Spleen (tissue), 7 donors: ENCODE results near the gene LSM3.

ENCODE experiments used
- POLR2A ChIP-seq, 3 donors: fragments of 450-650 bp; IDR thresholded peaks; one replicate each; pipeline ENCODE4 v1.5.1; 2017; ENCODE audit warnings: antibody characterized with exemption in 3 of 3, mild to moderate bottlenecking in 1 of 3
- POLR2AphosphoS5 ChIP-seq, 3 donors: sonication (generic); formaldehyde crosslinking; IDR thresholded peaks; one replicate each; pipeline ENCODE4 v1.5.1; 2017; ENCODE audit warnings: antibody characterized with exemption in 3 of 3
- TF ChIP-seq, protein P1 (sequence below), 11 experiments: fragments of 200-600 bp in 7 of 11; fragments of 450-650 bp in 4 of 11; sonication (generic) in 4 of 11; IDR thresholded peaks in 8 of 11; conservative IDR thresholded peaks in 3 of 11; 1 replicate in 7 of 11; 2 replicates in 4 of 11; pipeline versions ENCODE4 v1.4.0 to v1.8.0; 2016 to 2021; ENCODE audit warnings: antibody characterized with exemption in 11 of 11, inconsistent platforms in 4 of 11, mild to moderate bottlenecking in 1 of 11
- donor health status: DM: no; HTN: no; CAD: no; lungs with moderate emphysema.
- donor health status: DM: no; HTN: no; CAD: no.
- donor health status: DM: no; HTN: no; CAD: no.

DNA sequence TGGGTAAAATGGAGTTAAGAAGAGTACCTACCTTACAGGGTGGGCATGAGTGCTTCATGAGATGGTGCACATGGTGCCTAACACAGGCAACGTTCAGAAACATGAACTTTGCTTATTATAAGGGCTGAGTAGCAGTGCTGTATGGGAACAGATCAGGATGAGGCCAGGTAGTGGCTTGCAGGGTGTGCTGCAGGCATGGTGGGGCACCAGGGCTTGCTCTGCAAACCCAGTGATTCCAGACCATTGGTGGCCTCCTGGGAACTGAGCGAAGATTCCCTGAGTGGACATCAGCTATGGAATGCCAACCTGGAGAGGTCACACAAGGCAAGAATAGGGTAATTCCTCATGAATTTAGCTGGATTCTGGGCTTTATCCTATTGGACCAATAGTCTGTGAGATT, 37.9 kb upstream of the LSM3 start:
- TF ChIP-seq, protein P1, sequence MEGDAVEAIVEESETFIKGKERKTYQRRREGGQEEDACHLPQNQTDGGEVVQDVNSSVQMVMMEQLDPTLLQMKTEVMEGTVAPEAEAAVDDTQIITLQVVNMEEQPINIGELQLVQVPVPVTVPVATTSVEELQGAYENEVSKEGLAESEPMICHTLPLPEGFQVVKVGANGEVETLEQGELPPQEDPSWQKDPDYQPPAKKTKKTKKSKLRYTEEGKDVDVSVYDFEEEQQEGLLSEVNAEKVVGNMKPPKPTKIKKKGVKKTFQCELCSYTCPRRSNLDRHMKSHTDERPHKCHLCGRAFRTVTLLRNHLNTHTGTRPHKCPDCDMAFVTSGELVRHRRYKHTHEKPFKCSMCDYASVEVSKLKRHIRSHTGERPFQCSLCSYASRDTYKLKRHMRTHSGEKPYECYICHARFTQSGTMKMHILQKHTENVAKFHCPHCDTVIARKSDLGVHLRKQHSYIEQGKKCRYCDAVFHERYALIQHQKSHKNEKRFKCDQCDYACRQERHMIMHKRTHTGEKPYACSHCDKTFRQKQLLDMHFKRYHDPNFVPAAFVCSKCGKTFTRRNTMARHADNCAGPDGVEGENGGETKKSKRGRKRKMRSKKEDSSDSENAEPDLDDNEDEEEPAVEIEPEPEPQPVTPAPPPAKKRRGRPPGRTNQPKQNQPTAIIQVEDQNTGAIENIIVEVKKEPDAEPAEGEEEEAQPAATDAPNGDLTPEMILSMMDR (IDR thresholded peaks at IDR 0.05 in 8 of 11, conservative IDR thresholded peaks at IDR 0.05 in 3 of 11) = no peak
- TF ChIP-seq POLR2A (IDR thresholded peaks at IDR 0.05) (no peak), POLR2AphosphoS5 (IDR thresholded peaks at IDR 0.05) (no peak)
